ENCODE measurements around the gene KCNE3. TPM values are rescaled to one million over a fixed set of nuclear protein-coding genes. Genes with fewer than 3 reads are reported as not detected.

Gene KCNE3, protein sequence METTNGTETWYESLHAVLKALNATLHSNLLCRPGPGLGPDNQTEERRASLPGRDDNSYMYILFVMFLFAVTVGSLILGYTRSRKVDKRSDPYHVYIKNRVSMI
- total RNA-seq (ENCODE audit: insufficient read depth, low replicate concordance): 5.3 TPM

GRCh38 chr11:74466916-74467885 lies at the start of gene KCNE3:
KCNE3 (minus strand) TSS chr11:74467549; CDS start chr11:74457563, 9,986 bp downstream.
- DNase-seq (ENCODE audit: low spot score): peak; percentile 68

GRCh38 chr11:74507582-74507981 lies 40.2 kb upstream of the KCNE3 start:
- DNase-seq (ENCODE audit: low spot score): no peak

DNA sequence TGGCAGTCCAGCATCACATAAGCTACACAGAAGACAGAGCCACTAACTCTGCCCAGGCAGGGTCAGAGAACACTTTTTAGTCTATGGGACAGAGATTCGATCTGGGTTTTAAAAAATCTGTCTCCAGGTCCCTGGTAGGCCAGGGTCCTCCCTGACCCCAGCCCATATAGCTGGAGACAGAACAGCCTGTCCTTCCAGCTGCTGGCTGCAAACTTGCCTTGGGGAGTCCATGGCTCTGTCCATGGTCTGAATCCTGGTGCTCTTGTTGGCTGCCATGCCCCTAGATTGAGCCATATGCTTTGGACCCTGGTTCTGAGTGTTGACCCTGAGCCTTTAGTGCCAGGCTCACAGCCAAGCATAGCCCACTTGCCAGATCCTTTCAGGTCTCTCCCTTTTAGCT lies 39.5 kb upstream of the KCNE3 start:
- DNase-seq (ENCODE audit: low spot score): no peak

- DNase-seq (ENCODE audit: low spot score): no peak
These were observed 38.6 kb upstream of the KCNE3 start for GRCh38 chr11:74505911-74506310.

- no peak for DNase-seq (ENCODE audit: low spot score)
These were observed 36.8 kb upstream of the KCNE3 start for GRCh38 chr11:74504100-74504691.

DNA sequence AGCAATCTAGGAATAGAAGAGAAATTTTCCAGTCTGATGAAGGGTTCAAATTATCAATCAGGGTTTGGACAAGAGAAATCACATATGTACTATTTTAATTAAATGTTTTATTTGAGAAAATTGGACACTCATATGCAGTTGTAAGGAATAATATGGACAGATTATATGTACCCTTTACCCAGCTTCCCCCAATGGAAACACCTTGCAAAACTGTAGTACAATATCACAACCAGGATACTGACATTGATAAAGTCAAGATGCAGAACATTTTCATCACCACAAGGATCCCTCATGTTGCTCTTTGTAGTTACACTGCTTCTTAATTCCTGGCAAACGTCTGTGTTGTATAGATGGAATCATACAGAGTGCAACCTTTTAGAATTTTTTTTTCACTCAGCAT lies 27.6 kb upstream of the KCNE3 start:
- no peak for DNase-seq (ENCODE audit: low spot score)

GRCh38 chr11:74493791-74494630 lies 26.7 kb upstream of the KCNE3 start:
- no peak for DNase-seq (ENCODE audit: low spot score)

GRCh38 chr11:74492974-74493790 lies 25.8 kb upstream of the KCNE3 start, which contains the start of gene LIPT2:
LIPT2 (minus strand) TSS chr11:74493724; CDS start chr11:74493703, 21 bp downstream.
- DNase-seq (ENCODE audit: low spot score): peak; percentile 99

GRCh38 chr11:74492084-74492483 lies 24.7 kb upstream of the KCNE3 start:
- no peak for DNase-seq (ENCODE audit: low spot score)

GRCh38 chr11:74490941-74491340 lies 23.6 kb upstream of the KCNE3 start:
- no peak for DNase-seq (ENCODE audit: low spot score)

- DNase-seq (ENCODE audit: low spot score): no peak
These were observed 20.5 kb upstream of the KCNE3 start for GRCh38 chr11:74487875-74488274.

- no peak for DNase-seq (ENCODE audit: low spot score)
These were observed 18.5 kb upstream of the KCNE3 start for GRCh38 chr11:74485868-74486267.

DNA sequence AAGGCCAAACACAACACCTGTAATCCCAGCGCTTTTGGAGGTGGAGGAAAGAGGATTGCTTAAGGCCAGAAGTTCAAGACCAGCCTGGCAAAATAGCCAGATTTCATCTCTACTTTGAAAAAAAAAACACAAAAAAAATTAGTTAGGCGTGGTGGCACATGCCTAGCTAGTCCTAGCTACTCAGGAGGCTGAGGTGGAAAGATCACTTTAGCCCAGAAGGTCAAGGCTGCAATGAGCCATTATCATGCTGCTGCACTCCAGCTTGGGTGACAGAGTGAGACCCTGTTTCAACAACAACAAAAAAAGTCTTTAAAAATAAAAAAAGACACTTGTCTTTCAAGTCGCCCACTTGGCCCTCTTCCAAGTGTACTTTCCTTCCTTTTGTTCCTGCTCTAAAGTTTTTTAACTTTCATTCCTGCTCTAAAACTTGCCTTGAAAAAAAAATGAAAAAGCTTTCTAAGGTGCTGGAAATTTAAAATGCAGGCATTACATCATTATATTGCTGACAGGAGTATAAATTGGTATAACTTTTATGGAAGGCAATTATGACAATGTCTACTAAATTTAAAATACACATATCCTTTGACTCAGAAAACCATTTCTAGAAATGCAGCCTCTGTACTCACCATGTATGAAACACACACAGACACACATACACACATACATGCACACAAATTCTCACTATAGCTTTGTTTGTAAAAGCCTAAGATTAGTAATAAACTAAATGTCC lies 13.5 kb upstream of the KCNE3 start:
- no peak for DNase-seq (ENCODE audit: low spot score)

DNA sequence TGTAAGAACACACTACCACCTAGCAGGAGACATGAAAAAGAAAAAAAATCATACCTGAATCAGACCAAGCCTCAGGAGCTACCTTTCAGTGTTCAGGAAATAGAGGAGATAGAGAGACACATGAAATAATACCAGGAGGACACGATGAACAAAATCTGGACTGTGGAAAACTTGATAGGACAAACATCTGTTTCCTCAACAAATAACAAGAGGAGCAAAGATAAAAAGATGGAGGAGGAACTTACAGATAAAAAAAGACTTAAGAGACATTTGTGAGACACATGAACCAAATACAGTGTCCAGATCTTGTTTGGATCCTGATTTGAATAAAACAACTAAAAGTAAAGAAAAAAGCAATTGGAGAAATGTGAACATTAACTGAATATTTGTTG lies 12.4 kb upstream of the KCNE3 start:
- DNase-seq (ENCODE audit: low spot score): no peak

DNA sequence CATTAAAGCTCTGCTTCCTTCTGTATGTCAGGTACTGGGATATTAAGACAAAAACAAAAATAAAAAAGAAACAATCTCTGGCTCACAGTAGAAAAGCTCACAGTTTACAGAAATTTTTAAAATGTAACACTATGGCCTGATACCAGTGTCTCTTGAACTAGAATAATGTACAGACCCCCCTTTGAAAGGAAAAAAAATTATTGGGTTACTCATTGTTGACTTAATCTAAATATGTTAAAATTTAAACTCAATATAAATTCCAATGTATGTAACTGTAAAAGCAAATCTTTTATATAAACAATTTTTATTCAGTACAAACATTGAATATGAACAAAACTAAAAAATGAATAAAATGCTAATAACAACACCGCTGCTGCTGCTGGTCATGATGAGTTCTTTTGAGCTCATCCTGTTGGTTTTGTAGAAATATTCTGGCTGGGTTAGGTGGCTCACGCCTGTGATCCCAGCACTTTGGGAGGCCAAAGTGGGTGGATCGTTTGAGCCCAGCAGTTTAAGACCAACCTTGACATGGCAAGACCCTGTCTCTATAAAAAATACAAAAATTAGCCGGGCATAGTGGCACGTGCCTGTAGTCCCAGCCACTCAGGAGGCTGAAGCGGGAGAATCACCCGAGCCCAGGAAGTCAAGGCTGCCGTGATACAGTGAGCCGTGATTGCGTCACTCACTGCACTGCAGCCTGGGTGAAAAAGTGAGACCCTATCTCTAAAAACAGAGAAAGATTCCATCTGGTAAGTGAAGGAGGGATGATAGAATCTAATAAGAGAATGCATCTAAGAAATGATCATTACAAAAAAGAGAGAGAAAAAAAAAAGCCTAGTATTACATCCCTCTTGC lies 11.8 kb upstream of the KCNE3 start:
- DNase-seq (ENCODE audit: low spot score): no peak

DNA sequence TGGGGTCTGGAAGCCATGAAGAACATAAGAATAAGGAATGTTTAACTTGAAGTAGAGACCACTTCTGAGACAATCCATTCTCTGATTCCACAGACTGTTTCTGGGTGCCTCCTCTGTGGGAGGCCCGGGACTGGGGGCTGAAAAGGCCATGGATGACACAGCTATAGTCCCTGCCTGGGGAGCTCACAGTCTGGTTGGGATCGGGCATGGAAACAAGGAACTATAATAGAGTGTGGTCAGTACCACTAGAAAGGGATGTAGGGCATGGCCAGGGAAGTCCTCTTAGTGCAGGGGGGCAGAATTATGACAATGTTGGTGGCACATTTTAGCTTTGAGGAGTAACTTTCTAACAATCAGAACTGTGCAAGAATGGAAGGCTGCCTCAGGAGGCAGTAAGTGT lies 9.2 kb upstream of the KCNE3 start:
- no peak for DNase-seq (ENCODE audit: low spot score)

DNA sequence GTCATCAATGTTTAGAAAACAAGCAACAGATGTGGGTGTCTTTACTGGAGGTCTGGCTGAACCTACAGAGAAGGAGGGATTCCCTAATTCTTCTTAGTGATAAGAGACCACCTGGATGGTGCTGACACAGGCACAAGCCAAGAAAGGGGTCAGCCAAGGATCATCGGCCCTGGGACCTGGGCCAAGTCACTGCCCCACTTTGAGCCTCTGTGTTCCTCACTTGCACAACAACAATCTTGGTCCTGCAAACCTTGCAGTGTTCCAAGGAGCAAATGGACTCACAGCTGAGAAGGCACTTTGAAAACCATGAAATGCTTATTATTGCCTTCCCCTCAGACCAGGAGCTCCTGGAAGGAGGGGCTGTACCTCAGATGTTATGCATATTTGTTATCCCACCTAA lies 7.0 kb upstream of the KCNE3 start:
- no peak for DNase-seq (ENCODE audit: low spot score)

GRCh38 chr11:74473382-74474173 lies 6.2 kb upstream of the KCNE3 start:
- no peak for DNase-seq (ENCODE audit: low spot score)
